Midbrain (tissue), 1 donor: Measurements from ENCODE around the gene SHANK1.
"Not testable (repeated sequence)": the region's sequence is repeated elsewhere in the genome, so short reads cannot be mapped to it uniquely, and the experiment has no call there.

Experiments used
- DNase-seq: peaks from one replicate; lab custom pipeline; 2025; lab: John Stamatoyannopoulos, UW

Gene SHANK1

DNA sequence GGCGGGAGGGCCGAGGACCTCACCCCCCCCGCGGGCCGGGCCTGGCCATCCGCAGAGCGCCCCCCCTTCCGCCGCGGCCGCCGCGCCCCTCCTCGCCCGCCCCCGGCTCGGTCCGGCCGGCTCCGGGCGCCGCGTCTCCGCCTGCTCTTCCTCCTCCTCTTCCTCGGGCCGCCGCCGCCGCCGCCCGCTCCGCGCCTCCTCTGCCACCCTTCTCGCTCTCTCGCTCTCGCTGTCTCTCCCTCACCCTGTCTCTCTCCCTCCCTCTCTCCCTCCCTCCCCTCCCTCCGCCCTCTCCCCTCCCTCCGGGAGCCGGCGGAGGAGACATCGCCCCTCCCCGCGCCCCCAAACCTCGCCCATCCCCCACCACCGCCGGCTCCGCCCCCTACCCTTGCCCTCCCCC is at the start of gene SHANK1:
Gene SHANK1 (minus strand): TSS at position 237 of the 400 bp plus-strand sequence. CDS start 2,883 bp downstream, outside the sequence.
- no peak for DNase-seq

DNA sequence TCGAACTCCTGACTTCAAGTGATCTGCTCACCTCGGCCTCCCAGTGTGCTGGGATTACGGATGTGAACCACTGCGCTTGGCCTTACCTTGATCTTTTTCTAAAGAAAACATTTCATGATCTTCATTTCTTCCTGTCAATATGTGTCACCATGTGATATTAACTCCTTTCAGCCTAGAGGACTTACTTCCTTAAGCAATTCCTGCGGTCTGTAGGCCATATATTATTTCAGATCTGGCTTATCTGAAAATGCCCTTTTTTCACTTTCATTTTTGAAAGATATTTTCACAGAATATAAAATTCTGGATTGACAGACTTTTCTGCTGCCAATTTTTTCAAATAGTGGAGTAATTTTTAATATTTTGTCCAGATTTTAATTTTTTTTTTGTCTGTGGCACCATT is 48.7 kb upstream of the SHANK1 start:
- no peak for DNase-seq

DNA sequence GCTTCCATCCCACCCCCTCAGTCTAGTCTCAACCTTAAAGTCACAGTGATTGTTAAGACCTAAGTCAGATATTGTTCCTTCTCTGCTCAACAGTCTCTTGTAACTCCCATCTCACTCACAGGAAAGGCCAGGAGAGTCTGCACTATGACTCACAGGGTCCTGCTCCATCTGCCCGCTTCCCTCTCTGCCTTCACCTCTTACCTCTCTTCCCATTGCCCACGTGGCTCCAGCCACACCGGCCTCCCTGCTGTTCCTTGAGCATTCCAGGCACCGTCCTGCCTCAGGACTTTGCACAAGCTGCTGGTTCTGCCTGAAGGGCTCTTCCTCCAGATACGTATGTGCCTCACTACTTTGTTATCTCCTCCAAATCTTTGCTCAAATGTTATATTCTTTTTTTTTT is 47.7 kb upstream of the SHANK1 start:
- DNase-seq, result not testable (repeated sequence)

DNA sequence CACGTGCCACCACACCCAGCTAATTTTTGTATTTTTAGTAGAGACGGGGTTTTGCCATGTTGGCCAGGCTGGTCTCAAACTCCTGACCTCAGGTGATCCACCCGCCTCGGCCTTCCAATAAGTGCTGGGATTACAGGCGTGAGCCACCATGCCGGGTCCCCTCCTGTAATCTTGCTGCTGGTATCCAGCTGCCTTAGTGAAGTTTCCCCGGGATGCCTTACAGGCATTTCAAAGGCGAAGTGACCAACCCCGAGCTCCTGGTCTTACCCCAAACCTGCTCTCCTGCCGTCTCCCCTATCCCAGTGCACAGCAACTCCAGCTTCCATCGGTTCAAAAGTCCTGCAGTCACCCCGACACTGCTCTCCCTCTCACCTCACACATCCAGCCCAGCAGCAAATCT is 47.1 kb upstream of the SHANK1 start:
- not testable (repeated sequence) for DNase-seq

DNA sequence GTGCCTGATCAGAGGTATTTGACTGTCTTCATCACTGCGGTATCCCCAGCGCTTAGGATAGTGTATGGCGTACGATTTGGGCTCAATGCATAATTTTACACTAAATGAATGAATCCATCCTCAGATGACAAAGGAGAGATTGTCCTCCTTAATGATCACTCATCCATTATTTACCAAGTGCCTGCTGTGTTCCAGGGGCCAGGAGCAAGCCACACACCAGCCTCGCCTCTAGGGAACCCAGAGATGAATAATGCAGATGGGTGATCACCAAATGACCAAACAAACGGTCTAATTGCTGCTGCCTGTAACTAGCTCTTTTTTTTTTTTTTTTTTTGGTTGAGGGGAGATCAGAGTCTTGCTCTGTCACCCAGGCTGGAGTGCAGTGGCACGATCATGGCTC is 44.8 kb upstream of the SHANK1 start:
- no peak for DNase-seq

DNA sequence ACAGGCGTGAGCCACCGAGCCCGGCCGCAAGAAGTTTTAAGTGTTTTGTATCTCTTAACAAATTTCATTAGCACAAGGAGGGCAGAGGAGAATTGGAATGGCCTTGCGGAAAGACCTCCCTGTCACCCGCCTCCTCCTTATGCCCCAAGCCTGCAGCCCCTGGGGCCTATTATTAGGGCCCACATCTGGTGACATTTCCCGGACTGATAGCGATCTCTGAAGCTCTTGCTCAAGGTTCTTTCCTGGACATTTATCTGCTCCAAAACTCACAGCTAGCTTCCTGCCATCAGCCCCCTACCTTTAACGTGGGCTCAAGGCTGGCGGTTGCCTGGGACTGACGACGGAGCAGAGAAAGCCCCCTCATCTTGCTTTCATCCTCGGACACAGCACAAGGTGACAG is 43.9 kb upstream of the SHANK1 start:
- DNase-seq, result not testable (repeated sequence)

DNA sequence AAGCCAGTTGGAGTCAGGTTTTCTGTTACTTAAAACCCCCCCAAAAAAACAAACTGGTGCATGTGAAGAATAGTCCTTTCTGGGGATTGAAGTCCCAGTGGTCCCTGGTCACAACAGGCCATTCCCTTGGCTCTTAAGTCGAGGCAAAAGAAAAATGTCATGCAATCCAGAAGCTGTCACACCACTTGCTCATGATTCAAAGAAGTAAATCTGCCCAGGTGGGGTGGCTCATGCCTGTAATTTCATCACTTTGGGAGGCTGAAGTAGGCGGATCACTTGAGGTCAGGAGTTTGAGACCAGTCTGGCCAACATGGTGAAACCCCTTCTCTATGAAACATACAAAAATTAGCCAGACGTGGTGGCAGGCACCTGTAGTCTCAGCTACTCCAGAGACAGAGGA is 41.9 kb upstream of the SHANK1 start:
- not testable (repeated sequence) for DNase-seq

DNA sequence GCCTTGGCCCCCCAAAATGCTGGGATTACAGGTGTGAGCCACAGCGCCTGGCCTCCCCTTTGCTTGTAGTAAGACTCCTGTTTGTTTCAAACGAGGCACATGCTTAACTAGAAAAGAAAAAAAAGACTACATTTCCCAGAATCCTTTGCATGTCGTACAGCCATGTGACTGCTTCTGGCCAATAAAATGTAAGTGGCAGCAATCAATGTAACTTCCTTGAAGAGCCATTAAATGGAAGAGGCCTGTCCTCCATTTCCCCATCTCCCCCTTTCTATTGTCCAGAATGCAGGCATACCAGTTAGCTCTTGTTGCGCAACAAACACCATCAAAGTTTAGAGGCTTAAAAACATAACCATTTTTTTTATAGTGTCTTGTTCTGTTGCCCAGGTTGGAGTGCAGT is 40.3 kb upstream of the SHANK1 start:
- no peak for DNase-seq

DNA sequence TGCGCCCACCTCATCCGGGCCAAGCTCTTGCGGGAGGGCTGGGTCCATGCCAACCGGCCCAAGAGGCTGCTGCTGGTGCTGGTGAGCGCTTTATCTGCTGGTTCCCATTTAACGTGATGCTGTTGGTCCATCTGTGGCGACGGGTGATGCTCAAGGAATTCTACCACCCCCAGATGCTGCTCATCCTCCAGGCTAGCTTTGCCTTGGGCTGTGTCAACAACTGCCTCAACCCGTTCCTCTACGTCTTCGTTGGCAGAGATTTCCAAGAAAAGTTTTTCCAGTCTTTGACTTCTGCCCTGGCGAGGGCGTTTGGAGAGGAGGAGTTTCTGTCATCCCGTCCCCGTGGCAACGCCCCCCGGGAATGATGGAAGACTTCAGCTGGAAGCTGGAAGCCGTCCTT is 39.5 kb upstream of the SHANK1 start:
- not testable (repeated sequence) for DNase-seq

DNA sequence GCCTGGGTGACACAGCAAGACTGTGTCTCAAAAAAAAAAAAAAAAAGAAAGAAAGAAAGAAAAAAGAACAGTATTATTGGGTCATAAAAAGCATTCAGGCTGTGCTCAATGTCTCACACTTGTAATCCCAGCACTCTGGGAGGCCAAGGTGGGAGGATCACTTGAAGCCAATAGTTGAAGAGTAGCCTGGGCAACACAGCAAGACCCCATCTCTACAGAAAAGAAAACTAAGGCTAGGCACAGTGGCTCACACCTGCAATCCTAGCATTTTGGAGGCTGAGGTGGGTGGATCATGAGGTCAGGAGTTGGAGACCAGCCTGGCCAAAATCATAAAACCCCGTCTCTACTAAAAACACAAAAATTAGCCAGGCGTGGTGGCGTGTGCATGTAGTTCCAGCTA is 38.0 kb upstream of the SHANK1 start:
- not testable (repeated sequence) for DNase-seq

DNA sequence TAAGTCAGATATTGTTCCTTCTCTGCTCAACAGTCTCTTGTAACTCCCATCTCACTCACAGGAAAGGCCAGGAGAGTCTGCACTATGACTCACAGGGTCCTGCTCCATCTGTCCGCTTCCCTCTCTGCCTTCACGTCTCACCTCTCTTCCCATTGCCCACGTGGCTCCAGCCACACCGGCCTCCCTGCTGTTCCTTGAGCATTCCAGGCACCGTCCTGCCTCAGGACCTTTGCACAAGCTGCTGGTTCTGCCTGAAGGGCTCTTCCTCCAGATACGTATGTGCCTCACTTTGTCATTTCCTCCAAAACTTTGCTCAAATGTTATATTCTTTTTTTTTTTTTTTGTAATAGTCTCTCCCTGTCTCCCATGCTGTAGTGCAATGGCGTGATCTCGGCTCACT is 36.6 kb upstream of the SHANK1 start:
- not testable (repeated sequence) for DNase-seq

DNA sequence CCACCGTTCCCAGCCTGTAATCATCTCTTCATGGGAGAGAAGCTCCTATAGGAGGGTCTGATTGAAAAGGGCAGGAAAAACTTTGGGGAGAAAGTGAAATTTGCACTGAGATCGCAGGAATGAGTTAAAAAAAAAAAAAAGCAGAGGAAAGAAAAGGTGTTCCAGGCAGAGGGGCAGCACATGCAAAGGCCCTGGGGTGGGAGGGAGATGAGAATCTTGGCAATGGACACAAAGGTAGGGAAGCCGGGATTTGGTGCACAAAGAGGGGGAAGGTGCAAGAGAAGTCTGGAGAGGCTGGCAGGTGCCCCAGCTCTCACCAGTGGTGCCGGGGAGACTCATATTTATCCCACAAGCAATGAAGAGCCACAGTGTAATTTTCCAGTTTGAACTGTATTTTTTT is 34.3 kb upstream of the SHANK1 start:
- no peak for DNase-seq

DNA sequence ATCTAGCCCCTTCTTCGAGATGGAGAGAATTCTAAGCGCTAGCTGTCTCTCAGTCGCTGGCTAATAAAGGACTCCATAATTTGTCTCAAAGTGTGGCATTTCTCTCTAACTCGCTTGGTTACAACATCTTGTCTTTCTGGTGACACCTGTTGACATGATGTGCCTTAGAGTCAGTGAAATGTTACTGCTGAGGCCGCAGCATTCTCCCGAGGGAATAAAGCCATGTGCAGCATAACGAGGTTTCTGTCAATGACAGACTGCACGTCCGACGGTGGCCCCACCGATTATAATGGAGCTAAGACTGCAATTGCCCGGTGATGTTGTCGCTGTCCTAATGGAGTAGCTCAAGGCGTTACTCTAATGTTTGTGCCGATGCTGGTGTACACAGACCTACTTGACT is 30.4 kb upstream of the SHANK1 start:
- DNase-seq, result no peak

DNA sequence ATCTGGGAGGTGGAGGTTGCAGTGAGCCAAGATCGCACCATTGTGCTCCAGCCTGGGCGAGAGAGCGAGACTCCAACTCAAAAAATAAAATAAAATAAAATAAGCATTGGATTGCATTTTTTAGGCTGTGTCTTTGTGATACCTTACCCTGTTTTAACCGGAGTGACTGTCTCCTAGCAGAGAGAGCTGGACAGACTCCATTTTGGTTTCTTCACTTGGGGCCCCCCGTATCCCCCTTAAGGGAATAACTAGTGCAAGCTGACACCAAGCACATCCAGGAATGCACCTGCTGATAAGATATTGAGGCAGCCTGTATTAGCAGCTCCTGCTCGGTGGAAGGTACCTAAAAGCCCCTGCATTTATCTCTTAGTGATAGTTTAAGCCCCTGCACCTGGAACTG is 29.9 kb upstream of the SHANK1 start:
- no peak for DNase-seq

DNA sequence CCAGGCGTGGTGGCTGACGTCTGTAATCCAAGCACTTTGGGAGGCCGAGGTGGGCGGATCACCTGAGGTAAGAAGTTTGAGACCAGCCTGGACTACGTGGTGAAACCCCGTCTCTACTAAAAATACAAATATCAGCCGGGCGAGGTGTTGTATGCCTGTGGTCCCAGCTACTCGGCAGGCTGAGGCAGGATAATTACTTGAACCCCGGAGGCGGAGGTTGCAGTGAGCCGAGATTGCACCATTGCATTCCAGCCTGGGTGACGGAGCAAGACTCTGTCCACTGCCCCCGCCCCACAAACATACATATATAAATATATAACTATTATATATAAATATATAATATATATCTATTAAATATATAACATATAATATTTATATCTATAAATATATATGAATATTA is 27.5 kb upstream of the SHANK1 start:
- DNase-seq, result not testable (repeated sequence)

DNA sequence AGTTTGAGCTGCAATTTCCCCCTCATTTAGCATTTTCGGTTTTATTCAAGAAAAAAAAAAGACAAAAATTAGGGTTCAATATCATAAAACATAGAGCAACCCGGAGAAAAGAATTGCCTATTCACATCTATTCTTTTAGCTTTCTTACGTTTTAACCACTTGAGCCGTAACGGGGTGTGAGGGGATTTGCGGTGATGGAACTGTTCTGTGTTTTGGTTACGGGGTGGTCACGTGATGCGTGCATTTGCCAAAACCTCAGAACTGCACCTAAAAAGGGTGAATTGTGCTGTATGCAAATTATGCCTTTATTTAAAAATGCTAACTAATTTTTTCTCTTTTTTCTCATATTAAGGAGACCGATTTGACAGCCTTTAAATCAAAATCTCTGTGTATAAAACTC is 25.6 kb upstream of the SHANK1 start:
- no peak for DNase-seq

DNA sequence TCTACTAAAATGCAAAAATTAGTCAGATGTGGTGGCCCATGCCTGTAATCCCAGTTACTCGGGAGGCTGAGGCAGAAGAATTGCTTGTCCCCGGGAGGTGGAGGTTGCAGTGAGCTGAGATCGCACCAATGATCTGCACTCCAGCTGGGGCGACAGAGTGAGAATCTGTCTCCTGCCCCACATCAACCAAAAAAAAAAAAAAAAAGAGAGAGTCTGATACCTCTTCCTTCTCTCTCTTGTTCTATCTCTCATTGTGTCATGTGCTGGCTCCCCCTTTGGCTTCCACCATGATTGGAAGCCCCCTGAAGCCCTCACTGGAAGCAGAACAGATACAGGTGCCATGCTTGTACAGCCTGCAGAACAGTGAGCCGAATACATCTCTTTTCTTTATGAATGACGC is 23.9 kb upstream of the SHANK1 start:
- DNase-seq, result no peak

DNA sequence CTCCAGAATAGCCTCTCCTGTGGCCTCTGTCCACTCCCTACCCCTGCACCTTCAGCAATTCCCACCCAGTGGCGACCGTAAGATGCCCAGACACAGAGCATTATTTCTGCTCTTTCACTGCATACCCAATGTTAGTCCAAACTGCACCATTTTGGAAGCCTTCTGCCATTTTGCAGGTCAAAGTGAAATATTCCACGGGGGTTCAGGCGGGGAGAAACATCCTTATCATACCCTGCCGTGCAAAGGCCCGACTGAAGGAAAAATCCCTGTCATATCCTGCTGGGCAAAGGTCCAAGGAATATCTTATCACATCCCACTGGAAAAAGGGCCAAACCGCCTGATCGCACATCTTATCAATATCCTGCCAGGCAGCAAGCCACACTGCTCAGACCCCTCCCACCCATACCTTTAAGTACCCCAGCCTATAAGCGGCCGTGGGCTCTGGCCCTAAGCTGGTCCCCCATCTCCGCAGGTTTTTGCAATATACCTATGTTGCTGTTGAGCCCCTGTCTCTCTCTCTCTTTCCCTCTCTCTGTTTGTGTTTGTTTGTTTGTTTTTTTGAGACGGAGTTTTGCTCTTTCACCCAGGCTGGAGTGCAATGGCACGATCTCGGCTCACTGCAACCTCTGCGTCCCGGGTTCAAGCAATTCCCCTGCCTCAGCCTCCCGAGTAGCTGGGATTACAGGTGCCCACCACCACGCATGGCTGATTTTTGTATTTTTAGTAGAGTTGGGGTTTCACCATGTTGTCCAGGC is 21.8 kb upstream of the SHANK1 start:
- no peak for DNase-seq

DNA sequence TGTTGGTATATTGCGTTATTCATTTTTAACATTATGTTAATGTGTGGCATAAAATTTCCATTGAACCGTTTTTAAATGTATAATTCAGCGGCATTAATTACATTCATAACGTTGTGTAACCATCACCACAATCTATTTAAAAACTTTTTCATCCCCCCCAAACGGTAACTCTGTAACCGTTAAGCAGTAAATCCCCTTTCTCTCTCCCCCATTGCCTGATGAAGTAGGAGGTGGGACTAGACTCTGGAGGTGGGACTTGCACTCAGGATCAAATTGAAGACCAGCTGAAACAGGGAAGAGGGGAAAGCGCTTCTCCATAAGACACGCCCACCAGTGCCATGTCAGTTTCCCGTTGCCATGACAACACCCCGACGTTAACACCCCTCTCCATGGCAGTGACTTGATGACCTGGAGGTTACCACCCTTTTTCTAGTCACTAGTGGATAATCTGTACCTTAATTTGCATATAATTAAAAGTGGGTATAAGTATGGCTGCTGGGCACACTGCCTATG is 20.4 kb upstream of the SHANK1 start:
- no peak for DNase-seq

DNA sequence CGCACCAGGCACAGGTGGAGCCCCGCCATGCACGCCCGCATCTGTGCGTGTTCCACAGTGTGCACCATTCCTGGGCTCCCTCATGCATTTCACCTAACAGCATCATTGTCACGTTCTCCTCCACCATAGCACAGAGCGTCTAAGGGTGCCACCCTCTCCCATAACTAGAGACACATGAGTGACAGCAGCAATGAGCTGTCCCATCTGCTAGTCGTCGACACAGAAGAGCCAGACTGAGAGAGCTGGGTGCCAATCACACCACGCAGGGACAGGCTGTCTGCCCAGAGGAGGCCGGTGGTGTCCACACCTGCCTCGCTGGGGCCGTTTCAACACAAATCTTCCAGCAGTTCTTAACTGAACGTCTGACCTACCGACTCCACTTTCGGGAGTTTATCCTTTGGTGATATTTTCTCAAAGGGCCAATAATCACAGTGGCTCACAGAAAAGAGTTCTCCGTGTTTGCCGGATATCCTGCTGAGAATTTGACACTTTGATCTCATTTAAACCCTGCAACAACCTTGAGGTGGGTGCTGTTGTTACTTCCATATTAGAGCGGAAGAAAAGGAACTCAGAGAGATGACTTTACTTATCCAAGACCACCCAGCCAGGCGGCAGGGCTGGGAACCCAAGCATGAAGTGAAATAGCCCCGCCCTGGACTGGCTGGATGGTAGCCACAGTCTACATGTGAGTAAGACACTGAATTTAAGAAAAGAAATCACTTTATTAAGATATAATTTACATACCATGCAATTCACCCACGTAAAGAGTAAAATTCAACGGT is 19.7 kb upstream of the SHANK1 start:
- no peak for DNase-seq

DNA sequence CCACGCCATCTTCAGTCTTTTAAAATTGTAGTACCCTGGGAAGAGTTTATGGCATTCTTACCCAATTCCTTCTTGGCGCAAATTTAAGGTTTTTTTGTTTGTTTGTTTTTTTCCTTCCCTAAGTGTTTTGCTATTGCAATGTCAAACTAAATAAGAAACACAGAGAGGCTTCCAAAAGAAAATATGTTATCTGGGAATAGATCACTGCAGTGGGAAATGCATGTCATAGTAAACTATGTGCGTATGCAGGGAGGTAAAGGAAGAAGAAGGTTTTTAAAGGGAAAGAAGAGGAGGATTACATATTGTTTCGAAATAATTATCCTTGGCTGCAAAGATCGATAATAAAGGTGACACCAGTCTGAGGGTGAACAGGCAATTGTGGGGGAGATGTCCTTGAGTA is 16.7 kb upstream of the SHANK1 start:
- DNase-seq, result no peak

DNA sequence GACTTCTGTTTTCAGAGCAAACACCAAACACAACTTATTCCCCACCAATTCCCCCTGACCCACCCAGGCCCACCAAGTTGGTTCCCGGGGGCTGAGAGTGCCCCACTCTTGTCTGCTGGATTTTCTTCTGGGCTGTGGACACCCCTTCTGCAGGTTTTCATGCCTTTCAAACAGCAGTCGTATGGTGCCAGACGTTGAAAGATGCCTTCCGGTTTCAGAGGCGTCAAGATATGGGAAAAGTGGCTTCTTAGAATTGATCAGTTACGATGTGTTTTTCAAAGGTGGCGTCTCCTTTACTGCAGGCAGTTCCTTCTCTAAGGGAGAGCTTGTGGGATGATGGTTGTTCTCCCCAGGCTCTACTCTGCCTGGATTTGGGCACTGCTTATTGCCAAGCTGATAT is 16.3 kb upstream of the SHANK1 start:
- DNase-seq, result no peak

DNA sequence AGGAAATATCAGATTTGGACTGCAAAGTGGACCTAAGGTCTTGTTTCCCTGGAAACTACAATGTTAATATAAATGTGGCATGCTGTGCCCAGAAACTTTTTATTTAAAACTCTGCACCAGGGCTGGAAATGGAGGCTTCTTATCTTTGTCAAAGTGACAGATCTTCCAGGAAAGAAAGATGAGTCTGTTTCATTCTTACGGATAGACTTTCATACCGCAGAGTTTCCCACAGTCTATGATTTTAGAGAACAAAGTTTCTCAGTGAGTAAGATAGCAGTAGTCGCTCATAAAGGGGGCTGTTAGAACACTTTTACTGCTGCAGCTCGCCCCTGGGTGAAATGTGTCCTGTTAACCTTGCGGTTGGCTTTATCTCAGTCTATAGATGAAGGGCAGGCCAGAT is 10.3 kb upstream of the SHANK1 start:
- no peak for DNase-seq
